SHP77 treated with DMSO at 0.1 percent for 48 hours (cell line): Measurements from ENCODE around the gene CAND2.

Experiments
- DNase-seq: peaks from one replicate; lab custom pipeline; 2025; lab: John Stamatoyannopoulos, UW

Gene CAND2

DNA sequence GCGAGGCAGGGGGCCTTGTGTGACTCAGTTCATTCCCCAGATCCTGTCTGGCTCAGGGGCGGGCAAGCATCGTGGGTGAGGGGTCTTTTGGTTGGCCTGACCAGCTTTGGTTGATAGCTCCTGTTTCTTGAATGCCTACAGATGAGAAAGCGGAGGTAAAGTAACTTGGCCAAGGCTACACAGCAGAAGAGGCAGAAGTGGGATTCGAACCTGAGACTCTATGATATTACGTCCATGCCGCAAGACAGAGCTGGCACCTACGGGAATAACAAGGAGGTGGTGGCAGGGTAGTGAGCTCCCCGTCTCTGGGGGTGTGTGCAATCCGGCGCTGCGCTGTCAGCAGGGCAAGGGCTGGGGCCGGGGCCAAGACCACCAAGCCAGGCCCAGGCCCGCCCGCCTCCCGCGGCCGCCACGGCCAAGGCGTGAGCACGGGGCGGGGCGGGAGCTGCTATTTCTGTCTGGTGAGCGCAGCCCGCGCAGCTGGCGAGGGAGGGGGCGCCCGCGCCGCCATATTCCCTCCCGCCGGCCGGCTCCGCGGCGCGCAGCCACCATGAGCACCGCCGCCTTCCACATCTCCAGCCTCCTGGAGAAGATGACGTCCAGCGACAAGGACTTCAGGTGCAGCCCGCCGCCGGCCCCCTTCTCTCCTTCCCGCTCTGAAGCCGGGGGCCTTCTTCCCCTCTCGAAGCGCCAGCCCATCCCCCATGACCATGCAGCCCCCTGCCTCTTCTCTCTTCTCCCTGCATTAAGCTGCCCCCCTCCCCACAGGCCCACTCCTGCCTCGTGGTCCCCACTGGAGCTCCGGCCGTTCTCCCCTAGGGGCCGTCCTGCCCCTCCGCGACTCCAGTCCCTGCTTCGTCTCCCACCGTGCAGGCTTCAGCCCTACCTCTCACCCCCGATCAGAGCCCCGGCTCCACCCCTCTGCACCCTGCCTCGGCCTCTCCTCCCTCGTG lies at the start of gene CAND2:
TSS of gene CAND2 (plus strand) at position 510 of the 953 bp plus-strand sequence. CDS start at position 551, 41 bp downstream.
- DNase-seq, result peak; percentile 34

DNA sequence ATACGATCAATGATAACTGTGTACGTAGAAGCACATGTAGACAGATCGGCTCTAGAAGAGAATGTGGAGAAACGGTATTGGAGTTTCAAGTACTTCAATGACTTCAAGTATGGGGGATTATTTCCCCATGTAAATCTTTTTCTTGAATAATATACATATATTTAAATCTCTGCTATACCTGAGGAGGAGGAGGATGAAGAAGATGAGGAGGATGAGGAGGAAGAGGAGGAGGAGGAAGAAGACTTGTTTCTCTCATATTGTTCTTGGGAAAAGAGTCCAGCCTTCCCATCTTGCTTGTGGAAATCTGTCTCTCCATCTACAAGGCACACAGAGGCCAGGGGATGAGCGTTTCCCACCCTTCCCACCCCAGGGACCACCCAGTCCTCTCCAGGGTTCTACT lies 48.0 kb upstream of the CAND2 start:
- DNase-seq, result no peak

DNA sequence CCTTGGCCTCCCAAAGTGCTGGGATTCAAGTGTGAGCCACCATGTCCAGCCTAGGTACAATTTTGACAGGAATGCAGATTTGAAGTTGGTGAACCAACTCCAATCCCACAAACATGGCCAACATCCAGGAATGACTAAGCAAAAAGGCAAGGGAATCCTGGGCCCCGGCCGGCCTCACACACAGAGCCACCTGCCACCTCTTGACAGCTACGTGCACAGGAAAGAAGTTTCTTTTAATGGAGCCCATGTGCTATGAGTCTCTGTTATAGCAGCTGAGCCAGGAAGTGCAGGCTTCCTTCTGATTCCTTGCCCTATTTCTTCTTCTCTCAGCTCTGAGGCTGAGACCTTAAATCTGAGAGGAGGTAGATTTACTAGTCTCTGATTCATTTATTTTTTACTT lies 46.3 kb upstream of the CAND2 start:
- DNase-seq, result peak; percentile 52

DNA sequence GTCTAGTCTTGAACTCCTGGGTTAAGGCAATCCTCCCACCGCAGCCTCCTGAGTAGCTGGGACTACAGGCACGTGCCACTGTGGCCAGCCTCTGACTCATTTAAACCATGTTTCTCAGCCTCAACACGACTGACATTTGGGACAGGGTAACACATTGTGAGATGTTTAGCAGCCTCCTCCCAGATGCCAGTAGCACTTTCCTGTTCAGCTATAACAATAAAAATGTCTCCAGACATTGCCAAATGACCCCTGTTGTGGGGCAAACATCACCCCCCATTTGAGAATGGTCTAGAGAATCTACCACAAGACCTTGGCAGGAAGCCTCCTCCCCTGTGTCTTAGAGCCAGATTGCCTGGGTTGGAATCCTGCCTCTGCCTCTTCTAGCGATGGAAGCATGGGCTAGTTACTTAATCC lies 45.8 kb upstream of the CAND2 start:
- DNase-seq, result no peak

DNA sequence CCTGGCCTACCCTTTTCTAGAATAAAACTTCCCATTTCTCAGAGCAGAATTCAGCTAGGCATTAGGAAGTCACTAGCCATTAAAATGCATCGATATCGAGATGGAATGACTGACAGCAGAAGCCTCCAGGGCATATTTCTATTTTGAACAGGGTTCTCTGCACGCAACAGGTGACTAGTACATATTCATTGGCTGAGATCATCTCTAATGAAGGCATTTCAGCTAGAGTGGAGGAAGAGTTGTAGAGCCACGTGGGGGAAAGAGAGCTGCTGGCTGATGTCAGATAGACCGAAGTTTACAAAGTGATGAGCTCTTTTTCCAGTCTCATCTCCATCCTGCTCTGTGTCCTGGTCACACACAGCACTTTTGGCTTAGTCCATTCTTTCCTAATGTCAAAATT lies 44.9 kb upstream of the CAND2 start:
- DNase-seq, result no peak

DNA sequence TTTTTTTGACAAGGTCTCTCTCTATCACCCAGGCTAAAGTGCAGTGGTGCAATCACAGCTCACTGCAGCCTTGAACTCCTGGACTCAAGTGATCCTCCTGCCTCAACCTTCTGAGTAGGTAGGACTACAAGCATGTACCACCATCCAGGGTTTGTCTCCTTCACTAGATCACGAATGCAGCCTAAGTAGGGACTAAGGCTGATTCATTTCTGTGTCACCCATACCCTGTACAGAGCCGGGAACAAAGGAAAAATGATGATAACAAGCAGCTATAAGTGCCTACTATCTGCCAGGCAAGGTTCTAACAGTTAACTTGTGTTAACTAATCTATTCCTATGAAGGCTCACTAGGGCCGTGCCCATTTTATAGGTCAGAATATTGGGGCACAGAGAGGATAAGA lies 44.4 kb upstream of the CAND2 start:
- DNase-seq, result no peak

DNA sequence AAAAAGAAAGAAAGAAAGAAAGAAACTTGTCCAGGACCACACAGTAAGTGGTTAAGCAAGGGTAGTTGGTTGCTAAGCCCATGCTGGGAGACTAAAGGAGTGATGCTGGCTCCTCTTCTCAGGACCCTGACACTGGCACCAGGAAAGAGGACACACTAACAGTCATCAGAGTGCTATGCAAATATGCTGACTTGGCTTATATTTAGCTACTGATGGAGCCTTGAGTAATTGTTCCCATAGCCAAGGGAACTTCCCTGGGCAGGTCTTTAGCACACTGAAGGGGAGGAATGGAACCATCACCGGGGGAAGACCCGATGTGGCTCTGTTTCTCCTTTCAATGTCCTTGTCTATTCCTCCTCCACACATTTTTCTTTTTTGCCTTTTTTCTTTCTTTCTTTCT lies 43.7 kb upstream of the CAND2 start:
- DNase-seq, result no peak

DNA sequence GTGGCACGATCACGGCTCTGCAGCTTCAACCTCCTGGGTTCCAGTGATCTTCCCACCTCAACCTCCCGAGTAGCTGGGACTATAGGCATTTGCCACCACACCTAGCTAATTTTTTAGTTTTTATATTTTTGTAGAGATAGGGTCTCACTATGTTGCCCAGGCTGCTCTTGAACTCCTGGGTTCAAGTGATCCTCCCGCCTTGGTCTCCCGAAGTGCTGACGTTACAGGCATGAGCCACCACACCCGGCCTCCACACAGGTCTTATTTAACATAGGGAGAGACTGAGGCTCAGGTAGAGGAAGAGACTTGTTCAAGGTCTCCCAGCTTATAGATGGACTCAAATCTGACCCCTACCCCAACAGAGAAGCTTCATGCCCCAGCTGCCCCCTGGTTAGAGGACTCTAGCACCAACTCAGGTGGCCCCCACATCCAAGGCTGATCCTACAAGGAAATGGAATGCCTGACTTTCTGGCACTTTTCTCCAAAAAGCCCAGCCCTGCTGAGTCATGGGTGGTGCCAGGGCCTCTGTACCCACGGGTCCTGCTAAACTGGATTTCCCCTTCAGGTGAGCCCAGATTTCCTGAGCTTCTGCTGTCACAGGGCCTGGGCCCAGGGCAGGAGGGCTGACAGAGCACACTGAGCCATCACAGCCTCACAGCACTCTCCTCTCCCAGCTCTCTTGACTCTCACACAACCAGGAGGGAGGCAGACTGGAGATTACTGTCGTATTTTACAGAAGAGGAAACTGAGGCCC lies 43.0 kb upstream of the CAND2 start:
- DNase-seq, result no peak

DNA sequence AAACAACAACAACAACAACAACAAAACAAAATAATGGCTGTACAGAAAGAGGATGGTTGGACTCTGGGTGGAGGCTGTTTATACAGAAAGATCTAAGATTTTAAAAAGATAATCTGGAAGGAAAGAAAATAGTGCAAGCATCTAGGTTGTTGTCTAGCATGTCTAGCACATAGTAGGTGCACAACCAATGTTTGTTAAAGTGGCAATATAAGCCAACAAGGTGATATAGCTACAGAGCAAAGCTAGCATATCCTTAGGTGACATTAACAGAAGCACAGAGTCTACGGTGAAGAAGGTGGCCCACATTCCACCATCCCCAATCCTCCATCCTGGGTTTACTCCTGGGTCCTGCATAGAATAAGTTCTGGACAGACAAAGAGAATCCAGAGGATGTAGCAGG lies 42.2 kb upstream of the CAND2 start:
- no peak for DNase-seq

DNA sequence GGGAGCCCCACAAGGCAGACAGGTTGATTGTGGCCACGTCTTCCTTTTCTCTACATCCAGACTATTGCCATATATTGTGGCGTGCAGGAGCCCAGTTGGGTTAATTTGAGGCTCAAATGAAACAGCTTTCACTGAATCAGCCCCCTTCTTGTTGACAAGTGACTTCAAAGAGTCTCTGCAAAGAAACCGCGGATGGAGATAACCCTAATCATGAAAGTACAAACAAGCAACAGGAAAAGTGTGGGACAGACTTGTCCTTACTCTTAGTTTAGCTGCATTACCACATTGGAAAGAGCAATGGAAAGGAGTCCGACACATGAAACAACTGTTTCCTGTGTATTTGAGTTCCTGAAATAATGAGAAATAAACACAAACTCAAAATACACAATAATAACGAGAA lies 40.7 kb upstream of the CAND2 start:
- no peak for DNase-seq

DNA sequence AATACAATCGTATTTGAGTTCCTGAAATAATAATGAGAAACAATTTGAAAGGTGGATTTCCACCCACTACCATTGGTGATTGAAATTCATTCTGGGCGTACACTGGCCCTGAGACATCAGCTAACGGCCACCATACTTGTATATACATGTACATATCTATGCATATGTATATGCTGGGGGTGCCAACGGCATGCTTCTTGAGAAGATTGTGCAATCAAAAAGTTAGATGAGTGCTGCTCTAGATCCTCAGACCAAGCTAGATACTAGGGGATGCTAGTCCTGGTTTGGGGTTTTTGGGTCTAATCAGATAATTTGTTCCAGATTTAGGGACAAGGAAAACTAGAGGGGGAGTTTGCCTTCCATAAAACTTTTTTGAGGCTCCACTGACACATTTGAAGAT lies 40.3 kb upstream of the CAND2 start:
- DNase-seq, result no peak

DNA sequence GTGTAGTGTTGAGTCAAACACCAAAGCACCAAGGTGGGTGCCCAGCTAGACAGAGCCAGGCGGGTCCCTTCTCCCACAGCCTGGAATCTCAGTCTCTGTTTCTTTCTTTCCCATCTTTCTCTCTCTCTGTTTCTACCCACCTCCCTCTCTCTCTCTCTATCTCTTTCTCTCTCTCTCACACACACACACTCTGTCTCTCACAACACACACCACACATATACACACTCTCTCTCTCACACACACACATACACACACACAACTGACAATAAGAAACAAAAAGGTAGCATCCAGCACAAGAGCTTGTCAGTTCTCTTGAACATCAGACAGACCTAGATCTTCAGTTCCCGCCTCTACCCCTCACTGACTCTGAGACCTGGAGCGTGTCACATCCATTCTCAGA lies 39.8 kb upstream of the CAND2 start:
- DNase-seq, result no peak

DNA sequence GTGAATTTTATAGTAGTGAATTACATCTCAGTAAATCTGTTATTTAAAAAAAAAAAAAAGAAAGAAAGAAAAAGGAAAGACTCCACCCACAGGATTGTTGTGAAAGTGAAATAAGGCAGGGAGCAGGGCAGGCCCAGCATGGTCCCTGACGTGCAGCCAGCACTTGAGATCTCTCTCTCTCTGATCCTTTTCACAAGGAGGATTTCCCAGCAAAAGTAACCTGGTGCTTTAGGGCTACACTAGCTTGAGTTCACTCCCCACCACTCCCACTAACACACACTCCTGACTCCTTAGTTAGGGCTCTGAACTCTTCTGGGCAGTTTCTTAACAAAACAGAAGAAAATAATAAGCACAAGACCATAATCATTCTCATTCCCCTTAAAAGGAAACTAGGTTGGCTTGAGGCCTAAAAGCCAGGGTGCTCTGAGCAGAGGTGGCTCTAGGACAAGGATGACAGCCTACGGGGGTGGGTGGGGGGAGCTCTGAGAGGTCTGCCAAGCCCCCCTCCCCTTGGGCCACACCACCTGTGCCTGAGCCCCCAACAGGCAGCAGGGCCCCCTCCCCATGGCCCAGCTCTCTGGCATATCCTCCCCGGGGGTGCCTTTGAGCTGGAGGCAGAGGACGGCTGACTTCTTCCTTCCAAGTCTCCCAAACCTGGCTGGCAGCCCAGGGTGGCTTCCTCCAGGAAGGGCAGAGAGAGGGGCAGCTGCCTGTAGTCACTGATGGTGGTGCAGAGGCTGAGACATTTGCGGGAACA lies 38.3 kb upstream of the CAND2 start:
- no peak for DNase-seq

DNA sequence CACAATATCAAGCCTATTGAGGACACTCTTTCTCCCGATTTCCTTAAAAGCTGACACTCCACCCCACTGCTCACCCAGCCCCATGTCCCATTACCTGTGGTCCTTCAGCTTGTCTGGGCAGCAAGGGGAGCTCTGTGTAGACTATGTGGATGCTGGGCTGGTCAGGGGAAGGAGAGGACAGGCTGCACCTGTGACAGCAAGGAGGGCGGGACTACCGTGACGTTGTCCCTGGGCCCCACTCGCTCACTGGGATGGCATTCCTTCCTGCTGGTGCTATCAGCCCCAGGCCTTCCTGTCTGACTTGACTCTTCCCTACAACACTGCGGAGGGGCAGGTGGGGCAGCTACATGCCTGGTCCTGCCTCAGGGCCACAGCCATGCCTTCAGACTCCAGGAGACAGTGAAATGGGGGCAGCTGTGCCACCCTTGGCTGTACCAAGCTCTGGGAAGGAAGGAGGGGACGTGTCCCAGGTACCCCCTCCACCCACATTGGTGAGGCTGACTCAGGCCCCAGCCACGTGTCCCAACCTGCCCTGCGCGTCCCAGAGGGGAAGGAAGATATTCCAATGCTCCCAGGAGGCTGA lies 37.3 kb upstream of the CAND2 start, which contains the start of gene TMEM40:
TSS of gene TMEM40 (minus strand) at position 163 of the 583 bp plus-strand sequence. CDS start 9,427 bp downstream, outside the sequence.
- no peak for DNase-seq

DNA sequence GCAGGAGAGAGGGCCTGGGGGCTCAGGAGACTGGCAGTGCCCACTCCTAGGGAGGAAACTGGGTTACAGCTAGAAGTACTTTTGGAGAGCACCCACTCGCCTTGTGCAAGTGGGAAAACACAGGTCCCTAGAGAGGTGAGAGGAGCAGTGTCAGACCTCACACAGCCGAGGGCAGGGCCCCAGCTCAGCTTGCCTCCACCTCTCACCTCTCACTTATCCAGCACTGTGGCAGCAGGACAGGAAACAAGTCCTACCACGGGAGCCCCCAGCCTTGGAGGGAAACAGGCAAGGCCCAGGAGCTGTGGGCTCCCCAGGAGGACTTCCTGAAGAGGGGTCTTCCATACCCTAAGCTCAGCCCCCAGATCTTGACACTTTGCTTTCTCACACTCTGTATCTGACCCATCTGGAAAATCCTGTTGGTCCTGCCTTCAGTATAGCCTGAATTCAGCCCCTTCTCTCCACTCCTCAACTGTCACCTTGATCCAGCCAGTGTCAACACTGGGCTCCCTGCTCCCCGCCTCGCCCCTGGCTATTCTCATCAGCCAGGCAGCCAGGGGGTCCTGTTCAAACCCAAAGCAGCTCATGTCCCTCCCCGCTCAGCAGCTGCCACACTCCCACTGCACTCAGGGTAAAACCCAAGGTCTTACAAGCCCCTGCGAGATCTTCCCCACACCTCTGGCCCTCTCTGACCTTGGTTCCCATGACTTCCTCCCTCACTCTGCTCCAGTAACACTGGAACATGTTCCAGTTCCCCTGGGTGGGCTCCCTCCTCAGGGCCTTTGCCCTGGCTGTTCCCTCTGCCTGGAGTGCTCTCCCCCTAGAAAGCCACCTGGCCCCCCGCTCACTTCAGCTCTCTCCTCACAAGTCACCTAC lies 36.6 kb upstream of the CAND2 start:
- no peak for DNase-seq

DNA sequence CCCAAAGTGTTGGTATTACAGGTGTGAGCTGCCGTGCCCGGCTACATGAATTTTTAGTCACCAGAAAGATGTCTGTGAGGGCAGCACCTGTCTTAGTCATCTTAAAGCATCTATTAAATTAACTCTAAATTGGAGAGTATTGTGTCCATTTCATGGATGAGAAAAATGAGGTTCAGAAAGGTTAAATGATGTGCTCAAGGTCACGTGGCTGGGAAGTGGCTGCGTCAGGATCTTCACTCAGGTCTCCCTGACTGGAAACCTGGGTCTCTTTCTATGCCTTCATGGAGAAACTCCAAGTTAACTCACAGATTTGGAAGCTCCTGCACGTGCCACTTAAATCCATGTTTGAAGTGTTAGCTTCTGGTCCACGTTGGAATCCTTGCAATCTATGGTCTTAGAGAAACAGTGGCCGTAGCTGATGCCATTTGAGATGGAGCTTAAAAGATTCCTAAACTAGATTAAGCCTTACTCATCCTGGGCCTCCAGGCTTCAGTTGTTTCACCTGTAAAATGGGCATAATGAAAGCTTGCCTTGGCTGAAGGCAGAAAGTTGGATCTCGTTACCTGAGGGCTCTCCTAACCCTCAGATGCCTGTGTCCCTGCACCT lies 32.2 kb upstream of the CAND2 start:
- DNase-seq, result no peak

DNA sequence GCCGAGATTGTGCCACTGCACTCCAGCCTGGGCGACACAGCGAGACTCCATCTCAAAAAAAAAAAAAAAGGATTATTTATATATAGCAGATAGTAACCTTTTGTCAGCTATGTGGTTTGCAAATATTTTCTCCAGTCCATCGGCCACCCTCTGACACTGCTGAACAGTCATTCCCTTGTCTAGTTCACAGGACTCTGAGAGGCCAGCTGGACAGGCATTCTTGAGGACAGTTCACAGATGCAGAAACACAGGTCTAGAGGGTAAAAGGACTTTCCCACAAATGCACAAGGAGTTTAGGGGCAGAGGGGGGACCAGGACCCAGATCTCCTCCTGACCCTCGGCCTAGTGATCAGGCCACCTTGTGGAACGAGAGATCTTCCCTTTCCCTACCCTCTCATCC lies 29.9 kb upstream of the CAND2 start:
- DNase-seq, result no peak

DNA sequence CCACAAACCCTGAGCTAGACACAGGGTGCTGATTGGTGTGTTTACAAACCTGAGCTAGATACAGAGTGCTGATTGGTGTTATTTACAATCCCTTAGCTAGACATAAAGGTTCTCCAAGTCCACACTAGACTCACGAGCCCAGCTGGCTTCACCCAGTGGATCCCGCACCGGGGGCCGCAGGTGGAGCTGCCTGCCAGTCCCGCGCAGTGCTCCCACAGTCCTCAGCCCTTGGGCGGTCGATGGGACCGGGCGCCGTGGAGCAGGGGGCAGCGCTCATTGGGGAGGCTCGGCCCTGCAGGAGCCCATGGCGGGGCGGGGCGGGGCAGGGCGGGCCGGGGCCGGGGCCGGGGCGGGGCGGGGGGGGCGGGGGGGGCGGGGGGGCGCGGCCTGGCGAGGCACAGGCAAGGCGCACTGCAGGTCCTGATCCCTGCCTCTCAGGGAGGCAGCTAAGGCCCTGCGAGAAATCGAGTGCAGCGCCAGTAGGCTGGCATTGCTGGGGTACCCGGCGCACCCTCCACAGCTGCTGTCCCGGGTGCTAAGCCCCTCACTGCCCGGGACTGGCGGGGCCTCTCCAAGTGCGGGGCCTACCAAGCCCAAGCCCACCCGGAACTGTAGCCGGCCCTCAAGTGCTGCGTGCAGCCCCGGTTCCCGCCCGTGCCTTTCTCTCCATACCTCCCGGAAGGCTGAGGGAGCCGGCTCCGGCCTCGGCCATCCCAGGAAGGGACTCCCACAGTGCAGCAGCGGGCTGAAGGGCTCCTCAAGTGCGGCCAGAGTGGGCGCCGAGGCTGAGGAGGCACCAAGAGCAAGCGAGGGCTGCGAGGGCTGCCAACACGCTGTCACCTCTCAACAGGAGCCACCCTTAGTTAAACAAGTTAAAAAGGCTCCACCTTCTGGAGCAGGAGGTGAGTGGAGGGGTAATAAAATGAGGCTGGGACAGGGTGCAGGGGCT lies 27.6 kb upstream of the CAND2 start:
- DNase-seq, result no peak

DNA sequence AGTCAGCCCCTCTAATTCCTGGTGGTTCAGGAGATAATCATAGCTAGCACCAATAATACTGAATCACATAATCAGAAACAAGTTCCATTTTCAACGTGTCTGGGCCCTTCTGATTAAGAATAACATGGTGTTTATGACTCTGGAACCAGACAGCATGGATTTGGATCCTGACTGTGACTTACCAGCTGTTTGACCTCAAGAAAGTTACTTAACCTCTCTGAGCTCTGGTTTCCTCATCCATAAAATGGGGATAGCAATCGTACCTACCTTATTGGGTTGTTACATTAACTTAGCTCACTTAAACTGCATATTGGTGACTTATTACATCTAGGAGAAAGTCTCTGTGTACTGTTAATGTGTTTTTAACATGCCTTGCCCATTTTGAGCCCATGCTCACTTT lies 26.7 kb upstream of the CAND2 start:
- no peak for DNase-seq
